ENCODE data around the gene PPP5C.
"Not testable (repeated sequence)": the region's sequence is repeated elsewhere in the genome, so short reads cannot be mapped to it uniquely, and the experiment has no call there.

PPP5C gene

GRCh38 chr19:46388311-46389095, 41.6 kb downstream of the PPP5C start:
- no peak for DNase-seq

GRCh38 chr19:46390121-46390858, 43.4 kb downstream of the PPP5C start:
- no peak for DNase-seq

- DNase-seq: no peak
Measured at GRCh38 chr19:46390866-46391265, 44.0 kb downstream of the PPP5C start.

- no peak for DNase-seq
Measured at GRCh38 chr19:46391296-46392251, 44.7 kb downstream of the PPP5C start.

- DNase-seq: no peak
Measured at GRCh38 chr19:46392252-46392801, 45.4 kb downstream of the PPP5C start.

GRCh38 chr19:46392837-46393236, 46.0 kb downstream of the PPP5C start:
- DNase-seq: no peak

GRCh38 chr19:46393456-46394401, 46.8 kb downstream of the PPP5C start:
- no peak for DNase-seq

GRCh38 chr19:46394402-46394797, 47.5 kb downstream of the PPP5C start:
- DNase-seq: no peak

- not testable (repeated sequence) for DNase-seq
Measured at GRCh38 chr19:46397801-46398479, 51.1 kb downstream of the PPP5C start.

GRCh38 chr19:46402725-46403124, 55.8 kb downstream of the PPP5C start:
- no peak for DNase-seq

- peak in 1 of 2 experiments; percentile 43 for DNase-seq
Measured at GRCh38 chr19:46404055-46404752, 57.3 kb downstream of the PPP5C start.

- peak in 1 of 2 experiments; percentile 41 for DNase-seq
Measured at GRCh38 chr19:46404753-46405468, 58.0 kb downstream of the PPP5C start.

GRCh38 chr19:46406976-46407375, 60.1 kb downstream of the PPP5C start:
- peak in 1 of 2 experiments; percentile 48 for DNase-seq

- DNase-seq: no peak
Measured at GRCh38 chr19:46407856-46408663, 61.2 kb downstream of the PPP5C start.

GRCh38 chr19:46408664-46409039, 61.8 kb downstream of the PPP5C start:
- no peak for DNase-seq

GRCh38 chr19:46409191-46409590, 62.3 kb downstream of the PPP5C start:
- DNase-seq: no peak

- no peak for DNase-seq
Measured at GRCh38 chr19:46410205-46411087, 63.6 kb downstream of the PPP5C start.
